HG03095 (cell line): Measurements from ENCODE around the gene ENKUR.
"Not testable (repeated sequence)": the region's sequence is repeated elsewhere in the genome, so short reads cannot be mapped to it uniquely, and the experiment has no call there.

ENCODE experiments used
- ATAC-seq: cut with Tn5 transposase; IDR thresholded peaks from one replicate; pipeline ENCODE4 v1.9.1; 2021; ENCODE audit warnings: moderate library complexity; ENCODE audit not compliant: unreplicated experiment

ENKUR gene

GRCh38 chr10:24979685-24980084 is 36.3 kb downstream of the ENKUR start:
- no peak for ATAC-seq

GRCh38 chr10:24974976-24975375 is 41.0 kb downstream of the ENKUR start:
- ATAC-seq = no peak

DNA sequence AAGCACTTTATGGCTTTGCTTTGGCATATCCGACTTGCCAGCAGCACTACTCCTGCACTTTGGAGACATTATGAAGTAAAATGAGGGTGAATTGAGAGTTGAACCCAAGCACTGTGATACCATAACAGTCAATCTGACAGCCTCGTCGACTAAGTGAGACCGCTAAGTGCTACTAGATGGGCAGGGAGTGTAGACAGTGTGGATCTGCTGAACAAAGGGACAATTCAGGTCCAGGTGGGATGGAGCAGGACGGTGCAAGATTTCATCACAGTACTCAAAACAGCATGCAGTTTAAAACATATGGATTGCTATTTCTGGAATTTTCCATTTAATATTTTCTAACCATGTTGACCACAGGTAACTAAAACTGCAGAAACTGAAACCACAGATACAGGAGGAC is 42.8 kb downstream of the ENKUR start:
- no peak for ATAC-seq

- no peak for ATAC-seq
Measured at GRCh38 chr10:24971374-24971773, 44.6 kb downstream of the ENKUR start.

DNA sequence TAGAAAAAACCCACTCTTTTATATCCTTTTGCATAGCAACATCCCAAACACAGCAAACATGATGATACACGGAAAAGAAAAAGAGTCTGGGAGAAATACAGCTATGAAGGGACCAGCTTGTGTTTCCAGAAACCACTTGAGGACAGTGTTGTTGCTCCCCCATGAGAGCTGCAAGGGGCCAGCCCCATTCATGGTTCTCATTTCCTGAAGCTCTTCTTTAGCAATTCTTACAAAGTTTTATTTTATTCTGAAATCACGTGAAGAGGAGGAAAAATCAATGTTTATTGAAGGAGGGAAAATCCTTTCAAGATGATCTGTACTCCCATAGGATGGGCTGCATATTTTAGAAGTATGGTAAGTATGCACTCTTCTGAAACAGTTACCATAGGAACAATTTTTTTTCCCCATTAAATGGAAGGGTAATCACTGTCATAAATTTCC is 46.1 kb downstream of the ENKUR start:
- ATAC-seq = no peak

DNA sequence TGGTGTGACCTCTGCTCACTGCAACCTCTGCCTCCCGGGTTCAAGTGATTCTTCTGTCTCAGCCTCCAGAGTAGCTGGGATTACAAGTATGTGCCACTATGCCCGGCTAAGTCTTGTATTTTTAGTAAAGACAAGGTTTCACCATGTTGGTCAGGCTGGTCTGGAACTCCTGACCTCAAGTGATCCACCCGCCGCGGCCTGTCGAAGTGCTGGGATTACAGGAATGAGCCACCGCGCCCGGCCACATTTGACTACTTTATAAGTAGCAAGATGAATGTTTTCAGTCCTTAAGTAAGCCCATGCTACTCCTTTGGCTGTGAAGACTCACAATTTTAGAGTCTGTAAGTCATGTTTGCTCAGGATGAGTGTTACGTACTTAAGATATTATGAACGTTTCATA is 47.0 kb downstream of the ENKUR start:
- not testable (repeated sequence) for ATAC-seq

DNA sequence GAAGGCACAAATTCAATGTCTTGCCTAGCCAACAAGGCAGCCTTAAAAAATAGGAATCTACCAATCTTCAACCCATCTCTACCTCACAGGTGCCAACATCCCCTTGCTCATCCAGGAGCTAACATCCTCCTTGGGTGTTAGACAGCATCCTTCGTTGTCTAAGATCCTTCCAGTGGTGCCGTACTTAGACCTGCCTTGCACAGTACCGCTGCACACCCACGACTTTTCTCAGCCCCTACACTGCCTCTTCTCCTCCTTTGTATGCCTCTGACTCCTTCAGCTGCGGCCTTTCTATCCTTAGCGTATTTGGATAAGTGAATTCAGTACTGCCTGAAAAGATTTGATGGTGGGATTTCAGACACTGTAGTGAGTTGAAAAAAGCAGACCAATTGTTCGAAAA is 47.6 kb downstream of the ENKUR start:
- ATAC-seq = no peak

DNA sequence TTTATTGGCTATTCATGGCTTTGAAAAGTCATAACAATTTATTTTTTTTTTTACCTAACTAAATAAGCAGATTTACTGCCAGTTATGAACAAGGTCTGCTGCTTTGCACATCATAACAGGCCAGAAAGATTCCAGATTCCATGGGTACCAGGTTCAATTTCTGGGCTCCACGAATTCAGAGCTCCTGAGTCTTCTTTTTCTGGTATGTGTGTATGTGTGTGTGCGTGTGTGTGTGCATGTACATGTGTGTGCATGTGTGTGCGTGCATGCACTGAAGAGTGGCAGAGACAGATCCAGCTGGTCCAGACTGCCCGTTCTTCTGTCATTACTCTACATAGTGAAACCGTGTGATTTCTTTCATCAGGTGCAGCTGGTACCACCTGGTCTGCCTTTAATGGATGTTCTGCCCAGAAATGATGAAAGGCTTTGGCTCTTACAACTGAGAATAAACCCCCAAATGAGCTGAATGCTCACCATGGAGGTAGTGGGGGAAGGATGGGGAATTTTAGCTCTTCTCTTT is 48.9 kb downstream of the ENKUR start:
- no peak for ATAC-seq

DNA sequence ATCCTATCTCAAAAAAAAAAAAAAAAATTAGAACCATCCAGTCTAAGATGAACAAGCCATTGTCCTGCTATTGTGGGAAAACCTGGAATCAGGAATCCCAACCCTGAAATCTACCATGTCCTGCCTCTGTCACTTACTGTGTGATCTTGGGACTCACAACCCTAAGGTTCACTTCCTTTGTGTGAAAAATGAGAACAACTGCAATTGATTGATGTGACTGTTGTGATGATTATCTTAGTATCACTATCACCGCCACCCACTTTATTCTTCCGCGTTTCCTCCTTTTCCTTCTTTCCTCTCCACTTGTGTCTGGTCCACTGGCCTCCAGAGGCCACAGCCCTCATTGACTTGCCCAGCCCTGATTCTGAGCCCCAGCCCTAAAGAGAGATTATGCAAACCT is 50.9 kb downstream of the ENKUR start:
- no peak for ATAC-seq

DNA sequence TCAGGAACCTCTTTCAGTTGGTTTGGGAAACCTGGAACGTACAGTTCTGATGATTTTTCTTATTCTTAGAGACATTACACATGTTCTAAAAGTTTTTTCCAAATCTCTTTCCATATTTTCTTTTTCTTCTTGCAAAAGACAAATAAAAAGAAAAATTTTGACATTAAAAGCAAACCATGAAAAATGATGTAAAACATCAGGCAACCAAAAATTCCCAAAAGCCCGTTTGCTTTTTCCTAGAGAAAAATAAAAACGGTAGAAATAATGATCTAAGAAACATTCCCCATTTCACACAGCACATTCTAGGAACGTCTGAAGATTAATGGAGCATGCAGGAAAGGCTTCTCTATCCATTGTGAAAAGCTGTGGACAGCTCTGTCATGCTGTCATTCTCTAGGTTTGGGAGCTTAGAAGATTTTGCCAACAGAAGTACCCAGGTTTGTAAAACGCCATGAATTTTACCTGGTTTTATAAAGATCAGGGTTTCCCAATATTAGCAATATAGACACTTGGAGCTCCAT is 52.4 kb downstream of the ENKUR start:
- no peak for ATAC-seq

- ATAC-seq = no peak
Measured at GRCh38 chr10:24962995-24963394, 53.0 kb downstream of the ENKUR start.

- no peak for ATAC-seq
Measured at GRCh38 chr10:24961582-24961981, 54.4 kb downstream of the ENKUR start.

DNA sequence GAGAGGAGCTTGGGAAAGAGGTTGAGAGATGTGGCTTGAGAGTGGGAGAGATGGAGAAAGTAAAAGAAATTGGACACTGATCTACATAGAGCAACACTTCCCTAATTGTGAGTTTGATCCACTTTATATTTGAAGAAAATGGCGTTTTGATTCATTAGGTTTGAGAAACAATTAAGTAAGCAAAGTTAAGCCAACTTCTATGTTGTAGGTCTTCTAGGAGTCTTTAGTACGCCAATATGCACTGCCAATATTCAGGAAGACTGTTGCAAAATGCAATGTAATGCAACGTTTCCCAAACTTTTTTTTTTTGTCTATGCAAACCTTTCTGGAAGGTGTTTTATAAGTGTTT is 56.6 kb downstream of the ENKUR start:
- no peak for ATAC-seq

DNA sequence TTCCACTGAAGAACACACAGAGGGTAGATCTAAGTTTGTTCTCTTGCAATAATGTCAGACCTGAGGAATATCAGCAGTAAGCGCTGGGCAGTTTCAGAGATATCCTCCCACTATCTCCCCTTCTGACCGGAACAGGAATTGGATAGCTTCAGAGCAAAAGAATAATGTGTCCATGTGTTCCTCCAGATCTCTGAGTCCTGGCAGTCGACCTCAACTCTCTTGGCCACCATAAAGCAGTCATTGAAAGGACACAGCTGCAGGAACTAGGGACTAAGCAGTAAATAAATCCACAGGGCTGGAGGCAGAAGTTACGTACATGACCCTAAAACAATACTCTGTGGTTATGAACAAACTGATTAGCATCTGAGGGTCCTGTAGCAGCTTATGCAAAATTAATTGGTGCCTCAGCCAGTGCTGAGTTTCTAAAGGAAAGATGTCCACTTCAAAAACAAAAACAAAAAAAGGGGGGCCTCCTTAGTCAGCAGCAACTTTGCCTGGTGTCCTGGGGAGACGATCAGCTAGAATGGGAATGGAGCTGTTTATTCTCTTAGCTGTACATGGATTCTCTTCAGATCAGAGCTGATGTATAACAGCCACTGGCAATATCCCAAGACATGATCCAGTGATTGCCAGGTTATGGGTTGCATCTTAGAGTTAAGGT is 57.1 kb downstream of the ENKUR start:
- ATAC-seq = no peak

- ATAC-seq = no peak
Measured at GRCh38 chr10:24958091-24958720, 57.8 kb downstream of the ENKUR start.

- ATAC-seq = not testable (repeated sequence)
Measured at GRCh38 chr10:24957624-24958051, 58.3 kb downstream of the ENKUR start.

DNA sequence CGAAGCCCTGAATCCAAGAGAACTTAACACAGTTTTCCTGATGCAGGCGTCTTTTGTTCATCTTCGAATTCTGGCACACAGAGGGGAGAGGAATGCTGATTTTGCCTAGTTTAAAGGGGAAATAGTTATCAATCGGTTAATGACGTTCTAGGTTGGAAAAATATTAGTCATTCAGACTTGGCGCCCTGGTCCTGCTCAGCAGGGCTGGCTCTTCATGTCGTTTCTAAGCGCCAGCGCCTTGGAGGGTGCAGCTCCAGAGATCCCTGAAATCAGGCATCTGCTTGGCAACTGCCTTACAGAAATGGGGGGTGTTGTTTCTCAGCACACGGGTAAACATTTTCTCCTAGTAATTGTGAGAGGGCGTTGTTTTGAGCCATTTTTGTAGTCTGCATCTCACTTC is 62.3 kb downstream of the ENKUR start:
- ATAC-seq = no peak

GRCh38 chr10:24952707-24953645 is 63.0 kb downstream of the ENKUR start:
- no peak for ATAC-seq

- no peak for ATAC-seq
Measured at GRCh38 chr10:24952143-24952706, 63.7 kb downstream of the ENKUR start, which contains the start of gene PRTFDC1. Gene PRTFDC1, minus strand, starts transcription at chr10:24952606. Its CDS starts 31 bp downstream, at chr10:24952575.

DNA sequence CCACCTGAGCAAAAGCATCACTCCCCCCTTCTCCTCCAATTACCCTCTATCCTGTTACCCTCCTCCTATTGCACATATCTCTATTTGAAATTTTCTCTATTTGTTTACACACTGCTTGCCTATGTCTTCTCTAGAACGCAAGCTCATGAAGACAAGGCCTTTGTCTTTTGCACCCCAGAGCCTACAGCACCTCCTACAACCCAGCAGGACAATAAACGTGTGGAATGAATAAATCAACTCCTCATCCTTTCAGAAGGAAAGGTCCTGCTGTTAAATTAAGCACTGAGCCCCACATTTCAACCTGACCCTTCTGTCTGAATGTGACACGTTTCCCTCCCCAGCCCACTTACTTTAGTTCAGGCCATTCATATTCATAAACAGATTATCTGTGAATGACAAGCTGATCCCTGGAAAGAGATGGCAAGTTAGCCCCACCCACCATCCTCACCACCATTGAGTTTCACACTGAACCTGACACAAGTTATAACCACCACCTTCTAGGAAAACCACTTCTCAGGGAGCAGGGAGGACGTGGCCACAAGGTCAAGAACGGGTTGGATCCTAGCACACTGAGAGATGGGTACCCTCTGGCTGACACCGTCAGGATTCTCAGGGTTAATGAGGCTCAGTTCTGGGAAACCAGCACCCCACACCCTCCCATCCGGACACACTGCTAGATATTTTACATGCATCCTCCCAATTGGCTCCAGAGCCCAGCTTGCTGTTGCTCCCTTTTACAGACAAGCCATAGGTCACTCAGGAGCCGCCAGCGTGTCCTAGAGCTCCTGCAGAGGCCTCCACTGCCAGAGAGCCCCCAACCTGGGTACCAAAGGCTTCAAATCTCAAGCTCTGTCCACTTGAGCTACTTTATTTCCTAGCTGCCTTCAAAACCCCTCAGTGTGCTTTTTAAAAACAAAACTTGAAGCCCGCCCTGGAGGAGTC is 64.5 kb downstream of the ENKUR start:
- ATAC-seq = no peak
